Mucosa of descending colon (tissue), 3 donors: ENCODE data around the gene PFKFB3. TPM values are rescaled to one million over a fixed set of nuclear protein-coding genes. Genes with fewer than 3 reads are reported as not detected.

ENCODE experiments used
- ATAC-seq: fragments of 200-7000 bp; cut with Tn5 transposase; one replicate; pipeline ENCODE4 v1.9.1; 2020; ENCODE audit warnings: mild to moderate bottlenecking, moderate library complexity
- DNase-seq, 3 donors: peaks; one replicate each; pipeline ENCODE4 v3.0.0-alpha.2; 2020
- H3K36me3 ChIP-seq: fragments of 200-600 bp; one replicate; pipeline ENCODE4 v1.8.0; 2021; ENCODE audit warnings: low read depth, mild to moderate bottlenecking
- H3K4me1 ChIP-seq: fragments of 200-600 bp; one replicate; pipeline ENCODE4 v1.8.0; 2021; ENCODE audit warnings: low read depth, mild to moderate bottlenecking
- H3K4me3 ChIP-seq: fragments of 200-600 bp; one replicate; pipeline ENCODE4 v1.8.0; 2021; ENCODE audit warnings: mild to moderate bottlenecking
- H3K9me3 ChIP-seq: fragments of 200-600 bp; one replicate; pipeline ENCODE4 v1.8.0; 2021; ENCODE audit warnings: mild to moderate bottlenecking
- intact Hi-C, 2 donors: fragments of 100-400 bp; cut with DNase I in 1 of 2; cut with micrococcal nuclease in 1 of 2; formaldehyde crosslinking; loops; one replicate each; pipeline versions ENCODE4 v1.11.0 to v1.11.1; 2022; cut with DNase I, micrococcal nuclease
- total RNA-seq, 3 donors: library from RNA; stranded (reverse); fragmentation: NEBNext Ultra II Directional in 2 of 3; extraction: Animal tissue kit (Norgen Biotek cat#: 25700) in 2 of 3; gene quantifications; one replicate each; pipeline versions ENCODE4 v1.2.1 to v1.2.4, GENCODE V29; 2021 to 2023
- TF ChIP-seq, protein P1 (sequence below): fragments of 200-600 bp; IDR thresholded peaks from one replicate; pipeline ENCODE4 v1.8.0; 2022; ENCODE audit warnings: antibody characterized with exemption, mild to moderate bottlenecking
- donor health status: DM: no; HTN: no; CAD: no; lungs with moderate emphysema.
- donor health status: DM: no; HTN: no; CAD: no.
- donor health status: DM: no; HTN: yes; CAD: no.

Gene PFKFB3
- total RNA-seq, 3 donors from 2014 or later = 19.3 to 39.0 (median 21.7) TPM

DNA sequence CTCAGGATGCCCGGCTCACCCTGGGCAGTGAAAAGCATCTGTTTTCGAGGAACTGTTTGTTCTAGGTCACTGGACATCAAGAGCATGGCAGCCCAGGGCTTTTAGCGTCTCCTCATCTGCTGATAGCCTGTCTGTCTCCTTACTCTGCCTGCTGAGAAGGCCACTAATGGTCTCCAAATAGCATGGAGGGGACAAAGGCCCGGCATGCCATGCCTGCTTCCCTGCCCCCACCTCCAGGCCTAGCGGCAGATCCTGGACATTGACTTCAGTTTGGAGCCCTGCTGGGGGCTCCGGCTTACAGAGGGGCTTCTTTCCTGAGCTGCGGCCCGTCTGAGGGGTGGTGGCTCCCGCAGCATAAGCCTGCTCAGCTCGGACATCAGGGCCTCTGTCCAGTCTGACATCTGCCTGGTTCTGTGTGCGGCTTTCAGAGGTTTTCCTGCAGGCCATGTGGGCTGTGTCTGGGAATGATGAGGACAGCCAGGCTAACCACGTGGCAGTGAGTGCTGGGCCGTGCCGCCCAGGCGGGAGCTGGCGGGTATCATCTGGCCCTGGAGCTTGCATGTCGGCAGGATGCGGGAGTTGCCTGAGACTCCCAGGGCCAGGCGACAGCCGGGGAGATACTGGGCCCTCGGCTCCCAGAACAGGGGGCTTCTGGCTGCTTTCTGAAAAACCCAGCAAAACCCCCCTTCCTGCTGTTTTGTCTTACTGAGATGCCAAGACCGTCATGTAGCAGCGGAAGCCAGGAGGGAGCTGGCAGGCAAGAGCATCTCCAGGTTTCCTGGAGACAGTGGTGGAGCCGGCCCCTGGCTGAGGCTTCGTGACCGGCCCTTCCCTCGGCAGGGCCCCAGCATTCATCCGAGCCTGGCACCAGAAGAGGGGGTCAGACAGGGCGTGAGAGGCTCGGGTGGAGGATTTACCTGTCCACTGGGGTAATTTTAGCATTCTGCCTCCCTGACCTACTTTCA is 9.2 kb downstream of the PFKFB3 start:
- no peaks in the 10 kb centered on the region for H3K4me1 ChIP-seq
- intact Hi-C loops = no loop called here
- H3K4me3 ChIP-seq = no peak overlapping the region
- ATAC-seq (peak; percentile 27), DNase-seq (no peak)
- no peaks in the 10 kb centered on the region for H3K9me3 ChIP-seq
- TF ChIP-seq, protein P1, sequence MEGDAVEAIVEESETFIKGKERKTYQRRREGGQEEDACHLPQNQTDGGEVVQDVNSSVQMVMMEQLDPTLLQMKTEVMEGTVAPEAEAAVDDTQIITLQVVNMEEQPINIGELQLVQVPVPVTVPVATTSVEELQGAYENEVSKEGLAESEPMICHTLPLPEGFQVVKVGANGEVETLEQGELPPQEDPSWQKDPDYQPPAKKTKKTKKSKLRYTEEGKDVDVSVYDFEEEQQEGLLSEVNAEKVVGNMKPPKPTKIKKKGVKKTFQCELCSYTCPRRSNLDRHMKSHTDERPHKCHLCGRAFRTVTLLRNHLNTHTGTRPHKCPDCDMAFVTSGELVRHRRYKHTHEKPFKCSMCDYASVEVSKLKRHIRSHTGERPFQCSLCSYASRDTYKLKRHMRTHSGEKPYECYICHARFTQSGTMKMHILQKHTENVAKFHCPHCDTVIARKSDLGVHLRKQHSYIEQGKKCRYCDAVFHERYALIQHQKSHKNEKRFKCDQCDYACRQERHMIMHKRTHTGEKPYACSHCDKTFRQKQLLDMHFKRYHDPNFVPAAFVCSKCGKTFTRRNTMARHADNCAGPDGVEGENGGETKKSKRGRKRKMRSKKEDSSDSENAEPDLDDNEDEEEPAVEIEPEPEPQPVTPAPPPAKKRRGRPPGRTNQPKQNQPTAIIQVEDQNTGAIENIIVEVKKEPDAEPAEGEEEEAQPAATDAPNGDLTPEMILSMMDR = no peak
- no peaks in the 10 kb centered on the region for H3K36me3 ChIP-seq

- ATAC-seq (no peak), DNase-seq (no peak)
- H3K4me1 ChIP-seq = no peaks in the 10 kb centered on the region
- no peak overlapping the region for H3K4me3 ChIP-seq
- no peaks in the 10 kb centered on the region for H3K36me3 ChIP-seq
- H3K9me3 ChIP-seq = no peaks in the 10 kb centered on the region
- TF ChIP-seq, protein P1 = no peak
- intact Hi-C loops = no loop called here
Measured at GRCh38 chr10:6212806-6213205, 10.1 kb downstream of the PFKFB3 start.

DNA sequence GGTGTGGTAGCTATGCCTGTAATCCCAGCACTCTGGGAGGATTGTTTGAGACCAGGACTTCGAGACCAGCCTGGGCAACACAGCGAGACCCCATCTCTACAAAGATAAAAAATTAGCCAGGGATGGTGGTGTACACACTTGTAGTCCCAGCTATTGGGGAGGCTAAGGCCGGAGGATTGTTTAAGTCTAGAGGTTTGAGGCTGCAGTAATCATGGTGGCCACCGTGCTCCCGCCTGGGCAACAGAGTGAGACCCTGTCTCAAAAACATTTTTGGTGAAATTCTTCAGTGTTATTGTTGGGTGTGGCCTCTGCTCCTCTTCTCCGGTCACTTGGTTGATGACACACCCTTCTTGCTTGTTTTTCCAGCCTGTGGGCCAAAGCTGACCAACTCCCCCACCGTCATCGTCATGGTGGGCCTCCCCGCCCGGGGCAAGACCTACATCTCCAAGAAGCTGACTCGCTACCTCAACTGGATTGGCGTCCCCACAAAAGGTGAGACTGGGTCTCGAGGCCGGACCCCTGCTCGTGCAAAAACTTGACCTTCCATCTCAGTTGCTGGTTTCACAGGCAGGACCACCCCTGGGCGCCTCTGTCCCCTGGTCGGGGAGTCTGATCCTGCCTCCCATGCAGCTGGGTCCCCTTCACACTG is 10.6 kb downstream of the PFKFB3 start:
- ATAC-seq = no peak
- Histone ChIP-seq H3K4me1 (no peaks in the 10 kb centered on the region), H3K9me3 (no peaks in the 10 kb centered on the region), H3K36me3 (no peaks in the 10 kb centered on the region), H3K4me3 (no peak overlapping the region)
- DNase-seq = no peak
- TF ChIP-seq, protein P1 = no peak
- intact Hi-C loops = no loop called here

- Histone ChIP-seq H3K36me3 (no peaks in the 10 kb centered on the region), H3K9me3 (no peaks in the 10 kb centered on the region)
- no peak for DNase-seq
Measured at GRCh38 chr10:6213908-6214307, 11.2 kb downstream of the PFKFB3 start.

GRCh38 chr10:6214612-6215011 is 11.9 kb downstream of the PFKFB3 start:
- TF ChIP-seq, protein P1 = no peak
- DNase-seq = no peak
- H3K4me3 ChIP-seq = no peak overlapping the region
- no peaks in the 10 kb centered on the region for H3K9me3 ChIP-seq
- H3K36me3 ChIP-seq = no peaks in the 10 kb centered on the region
- no peak for ATAC-seq
- intact Hi-C loops = no loop called here
- H3K4me1 ChIP-seq = no peaks in the 10 kb centered on the region

More at GRCh38 chr10:6213908-6214307, 11.2 kb downstream of the PFKFB3 start:
- TF ChIP-seq, protein P1 = no peak
- ATAC-seq = no peak
- H3K4me1 ChIP-seq = no peaks in the 10 kb centered on the region
- no peak overlapping the region for H3K4me3 ChIP-seq
- intact Hi-C loops = no loop called here
